Tibial nerve (tissue), 4 donors: ENCODE data around the gene FOSL2. TPM values are rescaled to one million over a fixed set of nuclear protein-coding genes. Genes with fewer than 3 reads are reported as not detected.

Experiments used
- DNase-seq, 2 donors: peaks; one replicate each; pipeline ENCODE4 v3.0.0-alpha.2; 2019; ENCODE audit warnings: low spot score in 2 of 2
- H3K27ac ChIP-seq, 4 donors: fragments of 200-600 bp; sonication (generic) in 3 of 4; one replicate each; pipeline ENCODE4 v1.5.1; 2017 to 2019; ENCODE audit warnings: mild to moderate bottlenecking in 1 of 4
- H3K27me3 ChIP-seq, 2 donors: fragments of 200-600 bp; sonication (generic) in 1 of 2; one replicate each; pipeline versions ENCODE4 v1.5.1 to v1.6.0; 2017 to 2019
- H3K36me3 ChIP-seq, 3 donors: fragments of 200-600 bp; sonication (generic); one replicate each; pipeline ENCODE4 v1.5.1; 2018 to 2019
- H3K4me1 ChIP-seq, 4 donors: fragments of 200-600 bp; sonication (generic) in 3 of 4; one replicate each; pipeline ENCODE4 v1.5.1; 2017 to 2019
- H3K4me3 ChIP-seq, 4 donors: fragments of 200-600 bp; sonication (generic) in 3 of 4; one replicate each; pipeline ENCODE4 v1.5.1; 2017 to 2019; ENCODE audit warnings: mild to moderate bottlenecking in 1 of 4, moderate library complexity in 1 of 4
- H3K9me3 ChIP-seq, 4 donors: fragments of 200-600 bp; sonication (generic) in 3 of 4; one replicate each; pipeline ENCODE4 v1.5.1; 2017 to 2019
- CTCF ChIP-seq, 5 experiments: fragments of 200-600 bp in 3 of 5; fragments of 450-650 bp in 2 of 5; sonication (generic) in 3 of 5; IDR thresholded peaks; one replicate each; pipeline ENCODE4 v1.5.1; 2016 to 2019; ENCODE audit warnings: antibody characterized with exemption in 5 of 5, mild to moderate bottlenecking in 3 of 5, moderate library complexity in 2 of 5
- EP300 ChIP-seq, 2 donors: sonication (generic); formaldehyde crosslinking; IDR thresholded peaks; one replicate each; pipeline ENCODE4 v1.6.1; 2017; ENCODE audit warnings: antibody characterized with exemption in 2 of 2, mild to moderate bottlenecking in 1 of 2
- POLR2A ChIP-seq, 2 donors: fragments of 450-650 bp; IDR thresholded peaks; one replicate each; pipeline ENCODE4 v1.6.1; 2017; ENCODE audit warnings: antibody characterized with exemption in 2 of 2, mild to moderate bottlenecking in 2 of 2, moderate library complexity in 2 of 2
- WGBS, 2 donors: methylation state at CpG; one replicate each; pipeline ENCODE4 v1.1.5; 2018; 5-methylcytosine and 5-hydroxymethylcytosine counted together
- total RNA-seq, 4 donors: library from RNA; depleted of rRNA; stranded (reverse); fragments of >200 nt; gene quantifications; one replicate each; pipeline ENCODE4 v1.1.0, GENCODE V29; 2016

The FOSL2 gene
- total RNA-seq, 4 donors from 2014 or later, result 141 to 207 (median 190) TPM

GRCh38 chr2:28437149-28437835 is 44.6 kb downstream of the FOSL2 start:
- Histone ChIP-seq H3K4me1 (no peaks in the 10 kb centered on the region), H3K9me3 (peaks cover 0 to 8% (median 0%) of the 10 kb centered on the region in 4 donors), H3K27ac (peak overlapping the region in 1 of 4 donors; percentile 59), H3K36me3 (no peaks in the 10 kb centered on the region), H3K27me3 (no peaks in the 10 kb centered on the region), H3K4me3 (no peak overlapping the region)
- no peak for DNase-seq
- 60 to 64% methylated on average over 18 of the region's 18 CpGs for WGBS, 2 donors
- no peak for TF ChIP-seq CTCF (IDR thresholded peaks at IDR 0.05)
- TF ChIP-seq EP300 (IDR thresholded peaks at IDR 0.05), result no peak
- no peak for TF ChIP-seq POLR2A (IDR thresholded peaks at IDR 0.05)

- Histone ChIP-seq H3K27ac (no peak overlapping the region), H3K27me3 (no peaks in the 10 kb centered on the region), H3K4me1 (no peaks in the 10 kb centered on the region), H3K4me3 (no peak overlapping the region), H3K36me3 (no peaks in the 10 kb centered on the region), H3K9me3 (peaks cover 0 to 5% (median 0%) of the 10 kb centered on the region in 4 donors)
- WGBS, 2 donors, result 61 to 76% methylated on average over 4 to 5 of the region's 5 CpGs
- TF ChIP-seq POLR2A (IDR thresholded peaks at IDR 0.05) (no peak), CTCF (IDR thresholded peaks at IDR 0.05) (no peak), EP300 (IDR thresholded peaks at IDR 0.05) (no peak)
- DNase-seq, result no peak
Measured at GRCh38 chr2:28437918-28438317, 45.3 kb downstream of the FOSL2 start.

- no peaks in the 10 kb centered on the region for H3K4me1 ChIP-seq
- no peak overlapping the region for H3K27ac ChIP-seq
- H3K4me3 ChIP-seq, result no peak overlapping the region
- H3K36me3 ChIP-seq, result no peaks in the 10 kb centered on the region
- TF ChIP-seq POLR2A (IDR thresholded peaks at IDR 0.05), result no peak
- TF ChIP-seq EP300 (IDR thresholded peaks at IDR 0.05), result no peak
- no peak for TF ChIP-seq CTCF (IDR thresholded peaks at IDR 0.05)
- H3K9me3 ChIP-seq, result no peaks in the 10 kb centered on the region
- no peaks in the 10 kb centered on the region for H3K27me3 ChIP-seq
- no peak for DNase-seq
- 86 to 87% methylated on average over 13 of the region's 13 CpGs for WGBS, 2 donors
Measured at GRCh38 chr2:28438532-28439063, 45.9 kb downstream of the FOSL2 start.

- no peaks in the 10 kb centered on the region for H3K27me3 ChIP-seq
- H3K4me3 ChIP-seq, result no peak overlapping the region
- TF ChIP-seq EP300 (IDR thresholded peaks at IDR 0.05) (no peak), CTCF (IDR thresholded peaks at IDR 0.05) (no peak), POLR2A (IDR thresholded peaks at IDR 0.05) (no peak)
- H3K9me3 ChIP-seq, result no peaks in the 10 kb centered on the region
- DNase-seq, result no peak
- no peaks in the 10 kb centered on the region for H3K36me3 ChIP-seq
- H3K4me1 ChIP-seq, result no peaks in the 10 kb centered on the region
- H3K27ac ChIP-seq, result no peak overlapping the region
- WGBS, 2 donors, result 66 to 74% methylated on average over 5 of the region's 5 CpGs
Measured at GRCh38 chr2:28439127-28439526, 46.5 kb downstream of the FOSL2 start.

- Histone ChIP-seq H3K27me3 (no peaks in the 10 kb centered on the region), H3K4me3 (no peak overlapping the region), H3K4me1 (no peaks in the 10 kb centered on the region), H3K27ac (no peak overlapping the region), H3K9me3 (no peaks in the 10 kb centered on the region), H3K36me3 (no peaks in the 10 kb centered on the region)
- no peak for DNase-seq
- WGBS, 2 donors, result 87 to 90% methylated on average over 12 to 14 of the region's 14 CpGs
- no peak for TF ChIP-seq CTCF (IDR thresholded peaks at IDR 0.05)
- TF ChIP-seq POLR2A (IDR thresholded peaks at IDR 0.05), result no peak
- TF ChIP-seq EP300 (IDR thresholded peaks at IDR 0.05), result no peak
Measured at GRCh38 chr2:28439763-28440162, 47.1 kb downstream of the FOSL2 start.
